BJ (cell line): ENCODE data around the gene ZBTB20. TPM values are rescaled to one million over a fixed set of nuclear protein-coding genes. Genes with fewer than 3 reads are reported as not detected.

Experiments used
- CTCF ChIA-PET: fragments of 350-600 bp; formaldehyde crosslinking; extraction: SDS; loops from one replicate; lab custom pipeline; 2021; ENCODE audit warnings: antibody characterized with exemption, inconsistent platforms; lab: Yijun Ruan, JAX
- POLR2A ChIA-PET: fragments of 300-600 bp; sonication (Branson Sonifier 250); formaldehyde crosslinking; extraction: SDS; loops from one replicate; lab custom pipeline; 2021; ENCODE audit warnings: antibody characterized with exemption; lab: Charles Lee
- DNase-seq: peaks from one replicate; pipeline ENCODE4 v3.0.0-alpha.2; 2011; ENCODE audit warnings: low read depth
- H3K27me3 ChIP-seq: 2 replicates; pipeline ENCODE4 v1.6.0; 2011; ENCODE audit warnings: low read length; ENCODE audit not compliant: control insufficient read depth, insufficient read depth
- H3K36me3 ChIP-seq: 2 replicates; pipeline ENCODE4 v1.5.1; 2011; ENCODE audit warnings: low read length; ENCODE audit not compliant: control insufficient read depth, insufficient read depth
- H3K4me3 ChIP-seq: 2 replicates; pipeline ENCODE4 v1.5.1; 2011; ENCODE audit warnings: low read depth, mild to moderate bottlenecking, control low read depth, low read length
- polyA plus RNA-seq: library from polyadenylated mRNA; depleted of rRNA; stranded (reverse); fragments of >200 nt; gene quantifications from 2 replicates; pipeline ENCODE4 v1.2.3, GENCODE V29; 2011
- TF ChIP-seq, protein P1 (sequence below): IDR thresholded peaks from 2 replicates; pipeline ENCODE4 v1.5.1; 2011; ENCODE audit warnings: low read depth, mild to moderate bottlenecking, control low read depth, inconsistent platforms, low read length, moderate library complexity; ENCODE audit not compliant: insufficient read depth

The ZBTB20 gene
- polyA plus RNA-seq, 1 experiment: 6.0 TPM

DNA sequence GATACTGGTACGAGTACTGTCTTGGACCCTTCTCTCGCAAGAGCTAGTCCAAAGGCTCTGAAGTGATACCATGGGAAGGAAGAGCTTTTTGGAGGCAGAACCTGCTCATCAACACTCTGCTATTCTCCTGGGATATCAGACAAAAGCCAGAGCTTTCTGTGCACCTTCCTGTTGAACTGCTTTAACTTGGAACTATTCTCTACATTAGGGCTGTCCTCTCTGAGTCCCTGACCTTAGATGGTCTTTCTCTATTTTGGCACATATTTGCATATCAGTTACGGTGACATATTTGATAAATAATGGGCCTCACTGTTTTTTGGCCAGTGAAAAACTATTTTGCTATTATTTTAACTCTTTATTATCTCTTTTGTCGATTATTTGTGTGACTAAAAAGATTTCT lies 706.4 kb downstream of the ZBTB20 start:
- H3K27me3 ChIP-seq: no peaks in the 10 kb centered on the region
- ChIA-PET CTCF (interaction anchor here (0.7 to 2.2 kb wide), 4 partner anchors 19 to 731 kb away, joined by 3 to 5 read pairs (median 4); no protein-coding TSS in a partner anchor), POLR2A (no interaction called here)
- H3K36me3 ChIP-seq: no peaks in the 10 kb centered on the region
- TF ChIP-seq, protein P1, sequence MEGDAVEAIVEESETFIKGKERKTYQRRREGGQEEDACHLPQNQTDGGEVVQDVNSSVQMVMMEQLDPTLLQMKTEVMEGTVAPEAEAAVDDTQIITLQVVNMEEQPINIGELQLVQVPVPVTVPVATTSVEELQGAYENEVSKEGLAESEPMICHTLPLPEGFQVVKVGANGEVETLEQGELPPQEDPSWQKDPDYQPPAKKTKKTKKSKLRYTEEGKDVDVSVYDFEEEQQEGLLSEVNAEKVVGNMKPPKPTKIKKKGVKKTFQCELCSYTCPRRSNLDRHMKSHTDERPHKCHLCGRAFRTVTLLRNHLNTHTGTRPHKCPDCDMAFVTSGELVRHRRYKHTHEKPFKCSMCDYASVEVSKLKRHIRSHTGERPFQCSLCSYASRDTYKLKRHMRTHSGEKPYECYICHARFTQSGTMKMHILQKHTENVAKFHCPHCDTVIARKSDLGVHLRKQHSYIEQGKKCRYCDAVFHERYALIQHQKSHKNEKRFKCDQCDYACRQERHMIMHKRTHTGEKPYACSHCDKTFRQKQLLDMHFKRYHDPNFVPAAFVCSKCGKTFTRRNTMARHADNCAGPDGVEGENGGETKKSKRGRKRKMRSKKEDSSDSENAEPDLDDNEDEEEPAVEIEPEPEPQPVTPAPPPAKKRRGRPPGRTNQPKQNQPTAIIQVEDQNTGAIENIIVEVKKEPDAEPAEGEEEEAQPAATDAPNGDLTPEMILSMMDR: no peak
- no peak overlapping the region for H3K4me3 ChIP-seq
- no peak for DNase-seq

DNA sequence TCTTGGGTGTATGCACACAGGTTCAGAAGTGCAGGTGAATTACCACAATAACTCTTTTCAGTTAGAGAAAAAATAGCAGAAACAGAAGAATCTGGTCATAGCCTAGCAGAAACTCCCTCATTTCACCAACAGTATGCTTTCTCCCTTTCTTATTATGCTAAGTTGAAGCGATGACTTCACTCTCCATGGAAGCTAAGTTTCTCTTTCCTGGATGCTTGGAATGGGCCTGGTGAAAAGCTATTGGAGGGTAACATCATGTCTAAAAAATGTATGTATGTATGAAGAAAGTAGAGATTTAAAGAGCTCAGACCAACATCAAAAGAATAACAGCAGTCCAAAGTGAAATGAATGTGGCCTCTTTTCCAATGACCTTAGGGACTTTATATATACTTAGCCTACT lies 707.8 kb downstream of the ZBTB20 start:
- ChIA-PET CTCF (interaction anchor here (0.7 to 2.3 kb wide), 6 partner anchors 16 to 76 kb away, joined by 3 to 13 read pairs (median 4); no protein-coding TSS in a partner anchor), POLR2A (no interaction called here)
- Histone ChIP-seq H3K4me3 (no peak overlapping the region), H3K27me3 (no peaks in the 10 kb centered on the region), H3K36me3 (no peaks in the 10 kb centered on the region)
- TF ChIP-seq, protein P1: no peak
- no peak for DNase-seq

DNA sequence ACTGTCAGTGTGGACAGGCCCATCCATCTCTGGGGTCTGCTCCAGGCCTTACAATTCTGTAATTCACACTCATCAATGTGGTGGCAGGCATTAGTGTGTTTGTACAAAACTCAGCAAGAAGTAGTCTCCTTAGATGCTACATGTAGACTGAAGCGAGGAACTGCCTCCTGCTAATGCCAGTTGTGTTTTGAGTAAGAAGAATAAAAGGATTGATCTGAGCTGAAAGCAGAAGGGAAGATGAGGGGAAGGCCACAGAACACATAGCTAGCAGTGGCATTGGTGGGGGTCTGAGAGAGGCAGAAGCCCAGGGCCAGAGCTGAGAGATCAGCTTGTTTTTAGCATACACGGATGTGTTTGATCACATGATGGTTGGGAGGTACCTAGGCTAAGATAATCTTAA lies 709.2 kb downstream of the ZBTB20 start:
- CTCF ChIA-PET: interaction anchor here (0.6 to 2.3 kb wide), 4 partner anchors 15 to 177 kb away, joined by 3 to 13 read pairs (median 6); no protein-coding TSS in a partner anchor
- POLR2A ChIA-PET: no interaction called here

DNA sequence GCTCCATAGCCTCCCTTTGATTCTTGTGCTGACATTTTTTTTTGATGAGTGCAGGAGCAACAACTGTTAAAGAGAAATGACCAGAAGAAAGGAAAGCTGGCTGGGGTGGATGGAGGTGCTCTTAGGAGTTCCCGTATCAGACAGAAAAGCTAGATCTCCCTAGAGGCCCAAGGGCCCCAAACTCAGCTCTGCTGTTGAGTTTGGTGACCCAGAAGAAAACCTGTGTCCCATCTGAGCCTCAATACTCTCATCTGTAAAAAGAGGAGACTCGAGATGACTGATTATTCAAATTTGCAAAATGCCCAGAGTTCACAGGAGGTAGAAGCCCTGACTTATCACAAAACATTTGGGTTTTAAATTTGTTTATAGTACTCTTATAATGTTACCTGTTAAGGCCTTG lies 710.9 kb downstream of the ZBTB20 start:
- no peaks in the 10 kb centered on the region; the same call in 1 of the 2 replicates for H3K36me3 ChIP-seq
- H3K4me3 ChIP-seq: no peak overlapping the region
- ChIA-PET CTCF (interaction anchor here (1.5 to 2.8 kb wide), 3 partner anchors 9 to 73 kb away, joined by 4 to 12 read pairs (median 8); no protein-coding TSS in a partner anchor), POLR2A (no interaction called here)
- DNase-seq: no peak
- TF ChIP-seq, protein P1: no peak
- H3K27me3 ChIP-seq: no peaks in the 10 kb centered on the region

More for the DNA sequence above, 709.2 kb downstream of the ZBTB20 start:
- no peak for DNase-seq
- H3K27me3 ChIP-seq: no peaks in the 10 kb centered on the region
- H3K36me3 ChIP-seq: no peaks in the 10 kb centered on the region
- no peak overlapping the region for H3K4me3 ChIP-seq
- TF ChIP-seq, protein P1: no peak

DNA sequence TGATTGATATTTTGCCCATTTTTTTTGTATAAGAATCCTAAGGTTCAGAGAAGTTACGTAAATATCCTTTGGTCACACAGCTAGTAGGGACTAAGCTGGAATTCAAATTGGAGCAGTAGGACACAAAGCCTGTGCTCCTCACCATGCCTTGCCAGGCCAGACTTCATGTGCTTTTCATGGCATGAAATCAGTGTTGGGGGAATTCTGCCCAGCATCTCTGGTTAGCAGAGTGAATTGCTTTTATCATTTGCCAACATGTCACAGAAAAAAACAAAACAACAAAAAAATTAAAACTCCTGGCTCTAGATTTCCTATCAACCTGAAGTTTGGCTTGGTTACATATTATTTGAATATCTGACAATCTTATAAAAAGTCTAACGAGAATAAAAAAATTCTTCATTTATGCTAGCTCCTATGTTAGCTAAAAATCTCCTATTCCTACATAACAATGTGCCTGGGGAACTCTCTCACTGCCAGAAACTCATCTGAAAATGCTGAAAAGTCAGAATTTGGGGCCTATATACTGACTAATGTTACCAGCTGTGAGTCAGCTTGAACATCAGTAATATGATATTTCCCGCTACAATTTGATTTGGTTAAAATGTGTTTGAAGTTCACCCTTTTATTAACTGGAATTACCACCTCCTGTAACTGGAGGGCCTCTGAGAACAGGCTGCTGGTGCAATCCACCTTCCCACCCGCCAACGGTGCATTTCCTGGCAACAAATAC lies 711.5 kb downstream of the ZBTB20 start:
- ChIA-PET POLR2A (no interaction called here), CTCF (interaction anchor here (1.5 to 2.8 kb wide), 3 partner anchors 10 to 73 kb away, joined by 4 to 12 read pairs (median 8); no protein-coding TSS in a partner anchor)
- DNase-seq: no peak
- no peaks in the 10 kb centered on the region; the same call in 1 of the 2 replicates for H3K36me3 ChIP-seq
- TF ChIP-seq, protein P1: no peak
- H3K27me3 ChIP-seq: no peaks in the 10 kb centered on the region
- H3K4me3 ChIP-seq: no peak overlapping the region
